ENCODE results near the gene ENTPD7. TPM values are rescaled to one million over a fixed set of nuclear protein-coding genes. Genes with fewer than 3 reads are reported as not detected.

Gene ENTPD7
- polyA plus RNA-seq, 1 donor from 2014 or later, result 4.1 TPM

DNA sequence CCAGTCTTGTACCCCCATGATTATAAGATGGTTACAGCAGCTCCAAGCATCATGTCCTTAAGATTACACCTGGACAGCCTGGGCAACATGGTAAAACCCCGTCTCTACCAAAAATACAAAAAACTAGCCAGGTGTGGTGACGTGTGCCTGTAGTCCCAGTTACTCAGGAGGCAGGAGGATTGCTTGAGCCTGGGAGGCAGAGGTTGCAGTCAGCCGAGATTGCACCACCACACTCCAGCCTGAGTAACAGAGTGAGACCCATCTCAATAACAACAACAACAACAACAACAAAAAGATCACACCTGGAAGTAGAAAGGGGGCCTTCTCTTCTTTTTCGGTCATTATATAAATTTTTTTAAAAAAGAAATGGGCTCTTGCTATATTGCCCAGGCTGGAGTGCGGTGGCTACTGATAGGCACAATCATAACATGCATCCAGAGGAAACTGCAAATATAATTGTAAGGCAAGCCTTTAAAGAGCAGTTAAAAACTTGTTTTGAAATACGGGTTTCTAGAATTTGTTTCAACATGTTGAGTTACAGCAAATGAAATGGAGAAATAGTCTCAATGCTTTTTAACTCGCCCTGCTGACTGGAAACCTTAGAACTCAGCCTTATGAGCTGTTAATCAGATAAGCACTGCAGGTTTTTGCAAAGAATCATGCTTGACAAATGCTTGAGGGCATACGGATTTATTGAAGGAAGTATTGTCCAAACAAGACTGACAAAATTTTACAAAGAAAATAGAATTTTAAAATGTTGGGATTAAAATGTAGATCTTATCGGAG lies 4.7 kb upstream of the ENTPD7 start (continued):
- TF ChIP-seq EP300 (conservative IDR thresholded peaks at IDR 0.05; ENCODE audit: poor library complexity, severe bottlenecking), result no peak

DNA sequence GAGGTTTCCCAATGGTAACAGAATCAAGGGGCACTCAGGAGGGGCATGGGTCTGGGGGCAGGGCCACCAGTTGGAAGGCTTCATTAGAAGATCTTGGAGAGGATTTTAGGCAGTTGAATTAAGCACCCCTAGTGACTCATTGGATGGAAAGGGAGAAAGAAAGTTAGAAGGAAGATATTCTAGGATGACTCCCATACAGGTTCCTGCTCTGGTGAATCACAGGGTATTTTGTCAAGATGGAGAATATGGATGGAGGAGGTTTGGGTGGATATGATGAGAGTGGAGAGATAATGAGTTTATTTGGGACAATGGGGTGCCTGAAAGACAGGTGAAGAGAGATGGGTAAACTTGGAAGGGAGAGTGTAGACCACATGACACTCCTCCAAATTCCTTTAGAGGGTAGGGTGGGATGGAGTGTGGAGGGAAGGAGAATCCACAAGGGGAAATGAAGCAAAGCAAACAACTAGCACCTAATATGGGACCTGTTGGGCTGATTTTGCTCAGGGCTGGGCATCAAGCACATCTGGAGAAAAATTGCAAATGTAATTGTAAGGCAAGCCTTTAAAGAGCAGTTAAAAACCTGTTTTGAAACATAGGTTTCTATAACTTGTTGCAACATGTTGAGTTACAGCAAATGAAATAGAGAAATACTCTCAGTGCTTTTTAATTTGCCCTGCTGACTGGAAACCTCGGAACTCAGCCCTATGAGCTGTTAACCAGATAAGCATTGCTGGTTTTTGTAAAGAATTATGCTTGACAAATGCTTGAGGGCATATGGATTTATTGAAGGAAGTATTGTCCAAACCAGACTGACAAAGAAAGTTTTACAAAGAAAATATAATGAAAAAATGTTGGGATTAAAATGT lies 2.9 kb upstream of the ENTPD7 start:
- Histone ChIP-seq H3K9ac (ENCODE audit: low read length) (no peak overlapping the region), H3K4me3 (ENCODE audit: low read length) (no peak overlapping the region), H3K79me2 (replicated peaks; ENCODE audit: insufficient read depth, low read length) (no peaks in the 10 kb centered on the region), H3K9me3 (ENCODE audit: low read length) (no peaks in the 10 kb centered on the region), H3K9me2 (ENCODE audit: insufficient read depth, low read length) (no peaks in the 10 kb centered on the region), H3K27ac (ENCODE audit: low read length) (no peak overlapping the region), H4K20me1 (ENCODE audit: insufficient read depth) (no peaks in the 10 kb centered on the region), H3F3A (ENCODE audit: insufficient read depth, low read length, poor library complexity, severe bottlenecking) (no peaks in the 10 kb centered on the region), H3K27me3 (ENCODE audit: insufficient read depth, low read depth, low read length) (no peaks in the 10 kb centered on the region), H3K4me2 (ENCODE audit: low read length) (no peak overlapping the region), H3K36me3 (ENCODE audit: insufficient read depth, low read length) (no peaks in the 10 kb centered on the region), H2AFZ (ENCODE audit: low read depth, low read length) (no peak overlapping the region)
- TF ChIP-seq MXI1 (conservative IDR thresholded peaks at IDR 0.05; ENCODE audit: poor library complexity, severe bottlenecking), result no peak
- TF ChIP-seq, protein P1, sequence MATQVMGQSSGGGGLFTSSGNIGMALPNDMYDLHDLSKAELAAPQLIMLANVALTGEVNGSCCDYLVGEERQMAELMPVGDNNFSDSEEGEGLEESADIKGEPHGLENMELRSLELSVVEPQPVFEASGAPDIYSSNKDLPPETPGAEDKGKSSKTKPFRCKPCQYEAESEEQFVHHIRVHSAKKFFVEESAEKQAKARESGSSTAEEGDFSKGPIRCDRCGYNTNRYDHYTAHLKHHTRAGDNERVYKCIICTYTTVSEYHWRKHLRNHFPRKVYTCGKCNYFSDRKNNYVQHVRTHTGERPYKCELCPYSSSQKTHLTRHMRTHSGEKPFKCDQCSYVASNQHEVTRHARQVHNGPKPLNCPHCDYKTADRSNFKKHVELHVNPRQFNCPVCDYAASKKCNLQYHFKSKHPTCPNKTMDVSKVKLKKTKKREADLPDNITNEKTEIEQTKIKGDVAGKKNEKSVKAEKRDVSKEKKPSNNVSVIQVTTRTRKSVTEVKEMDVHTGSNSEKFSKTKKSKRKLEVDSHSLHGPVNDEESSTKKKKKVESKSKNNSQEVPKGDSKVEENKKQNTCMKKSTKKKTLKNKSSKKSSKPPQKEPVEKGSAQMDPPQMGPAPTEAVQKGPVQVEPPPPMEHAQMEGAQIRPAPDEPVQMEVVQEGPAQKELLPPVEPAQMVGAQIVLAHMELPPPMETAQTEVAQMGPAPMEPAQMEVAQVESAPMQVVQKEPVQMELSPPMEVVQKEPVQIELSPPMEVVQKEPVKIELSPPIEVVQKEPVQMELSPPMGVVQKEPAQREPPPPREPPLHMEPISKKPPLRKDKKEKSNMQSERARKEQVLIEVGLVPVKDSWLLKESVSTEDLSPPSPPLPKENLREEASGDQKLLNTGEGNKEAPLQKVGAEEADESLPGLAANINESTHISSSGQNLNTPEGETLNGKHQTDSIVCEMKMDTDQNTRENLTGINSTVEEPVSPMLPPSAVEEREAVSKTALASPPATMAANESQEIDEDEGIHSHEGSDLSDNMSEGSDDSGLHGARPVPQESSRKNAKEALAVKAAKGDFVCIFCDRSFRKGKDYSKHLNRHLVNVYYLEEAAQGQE (IDR thresholded peaks at IDR 0.05; ENCODE audit: borderline replicate concordance), result no peak
- TF ChIP-seq, protein P2, sequence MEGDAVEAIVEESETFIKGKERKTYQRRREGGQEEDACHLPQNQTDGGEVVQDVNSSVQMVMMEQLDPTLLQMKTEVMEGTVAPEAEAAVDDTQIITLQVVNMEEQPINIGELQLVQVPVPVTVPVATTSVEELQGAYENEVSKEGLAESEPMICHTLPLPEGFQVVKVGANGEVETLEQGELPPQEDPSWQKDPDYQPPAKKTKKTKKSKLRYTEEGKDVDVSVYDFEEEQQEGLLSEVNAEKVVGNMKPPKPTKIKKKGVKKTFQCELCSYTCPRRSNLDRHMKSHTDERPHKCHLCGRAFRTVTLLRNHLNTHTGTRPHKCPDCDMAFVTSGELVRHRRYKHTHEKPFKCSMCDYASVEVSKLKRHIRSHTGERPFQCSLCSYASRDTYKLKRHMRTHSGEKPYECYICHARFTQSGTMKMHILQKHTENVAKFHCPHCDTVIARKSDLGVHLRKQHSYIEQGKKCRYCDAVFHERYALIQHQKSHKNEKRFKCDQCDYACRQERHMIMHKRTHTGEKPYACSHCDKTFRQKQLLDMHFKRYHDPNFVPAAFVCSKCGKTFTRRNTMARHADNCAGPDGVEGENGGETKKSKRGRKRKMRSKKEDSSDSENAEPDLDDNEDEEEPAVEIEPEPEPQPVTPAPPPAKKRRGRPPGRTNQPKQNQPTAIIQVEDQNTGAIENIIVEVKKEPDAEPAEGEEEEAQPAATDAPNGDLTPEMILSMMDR (IDR thresholded peaks at IDR 0.05; ENCODE audit: poor library complexity, severe bottlenecking), result no peak
- TF ChIP-seq POLR2AphosphoS5 (IDR thresholded peaks at IDR 0.05), result no peak
- no peak for TF ChIP-seq EP300 (conservative IDR thresholded peaks at IDR 0.05; ENCODE audit: poor library complexity, severe bottlenecking)
- TF ChIP-seq RAD21 (conservative IDR thresholded peaks at IDR 0.05), result no peak
- TF ChIP-seq SMC3 (conservative IDR thresholded peaks at IDR 0.05; ENCODE audit: poor library complexity), result no peak
- TF ChIP-seq EZH2 (IDR thresholded peaks at IDR 0.05; ENCODE audit: borderline replicate concordance, insufficient read depth, low read length, poor library complexity, severe bottlenecking), result no peak

DNA sequence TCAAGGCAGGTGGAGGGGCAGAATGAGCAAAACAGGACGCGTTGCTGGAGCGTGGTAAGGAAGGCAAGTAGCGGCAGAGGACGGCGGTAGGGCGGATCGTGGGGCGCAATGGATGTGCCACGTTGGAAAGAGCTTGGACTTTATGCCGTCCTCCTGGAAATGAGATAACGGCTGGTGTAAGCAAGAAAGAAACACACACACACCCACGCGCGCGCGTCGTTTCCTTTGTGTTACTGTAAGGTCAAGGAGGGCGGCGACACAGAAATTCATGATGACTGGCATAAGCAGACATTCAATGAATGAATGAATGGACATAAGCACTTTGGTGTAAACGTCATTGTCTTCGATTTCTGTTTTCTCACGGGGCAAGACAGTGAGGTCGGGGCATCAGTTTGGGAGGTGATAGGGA lies 683 bp upstream of the ENTPD7 start:
- H3K9me2 ChIP-seq (ENCODE audit: insufficient read depth, low read length), result no peaks in the 10 kb centered on the region
- H3K9me3 ChIP-seq (ENCODE audit: low read length), result no peaks in the 10 kb centered on the region
- H4K20me1 ChIP-seq (ENCODE audit: insufficient read depth), result no peaks in the 10 kb centered on the region
- peak overlapping the region; percentile 49 for H3K27ac ChIP-seq (ENCODE audit: low read length)
- H3K27me3 ChIP-seq (ENCODE audit: insufficient read depth, low read depth, low read length), result no peaks in the 10 kb centered on the region
- peak overlapping the region; percentile 84 for H2AFZ ChIP-seq (ENCODE audit: low read depth, low read length)
- H3K79me2 ChIP-seq (replicated peaks; ENCODE audit: insufficient read depth, low read length), result no peaks in the 10 kb centered on the region
- peak overlapping the region; percentile 96 for H3K4me3 ChIP-seq (ENCODE audit: low read length)
- no peaks in the 10 kb centered on the region for H3F3A ChIP-seq (ENCODE audit: insufficient read depth, low read length, poor library complexity, severe bottlenecking)
- H3K36me3 ChIP-seq (ENCODE audit: insufficient read depth, low read length), result no peaks in the 10 kb centered on the region
- peak overlapping the region; percentile 74 for H3K9ac ChIP-seq (ENCODE audit: low read length)
- peak overlapping the region; percentile 62 for H3K4me2 ChIP-seq (ENCODE audit: low read length)
- TF ChIP-seq, protein P1 (IDR thresholded peaks at IDR 0.05; ENCODE audit: borderline replicate concordance), result peak; percentile 24
- TF ChIP-seq MXI1 (conservative IDR thresholded peaks at IDR 0.05; ENCODE audit: poor library complexity, severe bottlenecking), result no peak

All from neural cell (in vitro differentiated cells).